SK-N-SH (cell line): Measurements from ENCODE around the gene NRG3. TPM values are rescaled to one million over a fixed set of nuclear protein-coding genes. Genes with fewer than 3 reads are reported as not detected.

Experiments used
- CTCF ChIA-PET: fragments of 300-600, 350-600 bp; formaldehyde crosslinking; extraction: SDS; loops from one replicate; lab custom pipeline; 2021; lab: Yijun Ruan, JAX
- POLR2A ChIA-PET: fragments of 350-600 bp; sonication (Branson Sonifier 250); formaldehyde crosslinking; extraction: SDS; loops from one replicate; lab custom pipeline; 2020; ENCODE audit warnings: antibody characterized with exemption, inconsistent platforms; lab: Yijun Ruan, JAX
- DNase-seq: peaks from one replicate; pipeline ENCODE4 v3.0.0; 2012
- H2AFZ ChIP-seq: fragments of 200-600 bp; sonication (generic); 2 replicates; pipeline ENCODE4 v1.8.1; 2016; ENCODE audit warnings: antibody characterized with exemption, mild to moderate bottlenecking, low read depth
- H3F3A ChIP-seq: fragments of 200-600 bp; sonication (generic); replicated peaks from 2 replicates; pipeline ENCODE3; 2016; ENCODE audit warnings: antibody characterized with exemption, mild to moderate bottlenecking; ENCODE audit not compliant: insufficient read depth
- H3K27ac ChIP-seq, 2 experiments: fragments of 200-500 bp in 1 of 2; fragments of 200-600 bp in 1 of 2; sonication (Bioruptor generic) in 1 of 2; sonication (generic), shearing (Covaris generic) in 1 of 2; 2 replicates each; pipeline versions ENCODE4 v1.5.1 to v1.6.1; 2014 to 2016; ENCODE audit warnings: low read depth in 2 of 2, inconsistent platforms in 1 of 2, low read length in 1 of 2, mild to moderate bottlenecking in 1 of 2, mixed read lengths in 1 of 2
- H3K27me3 ChIP-seq: fragments of 200-600 bp; sonication (generic), shearing (Covaris generic); 2 replicates; pipeline ENCODE4 v1.6.1; 2016; ENCODE audit warnings: mixed run types; ENCODE audit not compliant: insufficient read depth
- H3K36me3 ChIP-seq, 2 experiments: fragments of 200-500 bp in 1 of 2; fragments of 200-600 bp in 1 of 2; sonication (Bioruptor generic) in 1 of 2; sonication (generic) in 1 of 2; replicated peaks in 1 of 2; 2 replicates each; pipeline versions ENCODE3 to v1.5.1; 2014 to 2016; ENCODE audit warnings: low read length in 1 of 2, mild to moderate bottlenecking in 1 of 2; ENCODE audit not compliant: insufficient read depth in 2 of 2, control insufficient read depth in 1 of 2
- H3K4me1 ChIP-seq, 2 experiments: fragments of 200-500 bp in 1 of 2; fragments of 200-600 bp in 1 of 2; sonication (Bioruptor generic) in 1 of 2; sonication (generic), shearing (Covaris generic) in 1 of 2; 2 replicates each; pipeline versions ENCODE4 v1.5.1 to v1.6.1; 2014 to 2016; ENCODE audit warnings: low read depth in 1 of 2, low read length in 1 of 2, mixed run types in 1 of 2; ENCODE audit not compliant: insufficient read depth in 2 of 2, control insufficient read depth in 1 of 2
- H3K4me2 ChIP-seq: fragments of 200-600 bp; sonication (generic), shearing (Covaris generic); 2 replicates; pipeline ENCODE4 v1.6.1; 2017; ENCODE audit warnings: mixed run types
- H3K4me3 ChIP-seq, 2 experiments: fragments of 200-500 bp in 1 of 2; fragments of 200-600 bp in 1 of 2; sonication (Bioruptor generic) in 1 of 2; sonication (generic), shearing (Covaris generic) in 1 of 2; 2 replicates each; pipeline versions ENCODE4 v1.5.1 to v1.8.1; 2014 to 2016; ENCODE audit warnings: low read depth in 2 of 2, inconsistent platforms in 1 of 2, low read length in 1 of 2, mild to moderate bottlenecking in 1 of 2, mixed read lengths in 1 of 2, moderate library complexity in 1 of 2
- H3K79me2 ChIP-seq: fragments of 200-600 bp; sonication (generic); 2 replicates; pipeline ENCODE4 v1.8.1; 2017; ENCODE audit warnings: mild to moderate bottlenecking; ENCODE audit not compliant: insufficient read depth
- H3K9ac ChIP-seq: fragments of 200-600 bp; sonication (generic); 2 replicates; pipeline ENCODE4 v1.6.1; 2017; ENCODE audit warnings: mixed run types
- H3K9me2 ChIP-seq: fragments of 200-600 bp; sonication (generic); 2 replicates; pipeline ENCODE4 v1.6.1; 2017; ENCODE audit warnings: mixed run types
- H3K9me3 ChIP-seq: fragments of 200-600 bp; sonication (generic); 2 replicates; pipeline ENCODE4 v1.6.1; 2017; ENCODE audit warnings: mixed run types, mild to moderate bottlenecking, moderate library complexity
- H4K20me1 ChIP-seq: fragments of 200-600 bp; sonication (generic); 2 replicates; pipeline ENCODE4 v1.6.1; 2017; ENCODE audit warnings: mild to moderate bottlenecking, mixed run types; ENCODE audit not compliant: insufficient read depth
- EZH2phosphoT487 ChIP-seq: fragments of 200-600 bp; sonication (generic); IDR thresholded peaks from 2 replicates; pipeline ENCODE4 v1.6.1; 2017; ENCODE audit warnings: low read depth, mixed run types, mild to moderate bottlenecking, antibody characterized with exemption, moderate library complexity, borderline replicate concordance
- FOXJ3 ChIP-seq: sonication (generic); formaldehyde crosslinking; IDR thresholded peaks from 2 replicates; pipeline ENCODE4 v1.5.1; 2020; ENCODE audit warnings: mild to moderate bottlenecking, missing genetic modification reagents
- FOXM1 ChIP-seq: IDR thresholded peaks from 2 replicates; pipeline ENCODE4 v1.4.0; 2012; ENCODE audit warnings: low read depth, mild to moderate bottlenecking
- GABPA ChIP-seq: IDR thresholded peaks from 2 replicates; pipeline ENCODE4 v1.4.0; 2012; ENCODE audit warnings: low read depth, mild to moderate bottlenecking
- GATA2 ChIP-seq: sonication (generic); formaldehyde crosslinking; IDR thresholded peaks from 2 replicates; pipeline ENCODE4 v1.5.0; 2020; ENCODE audit warnings: mild to moderate bottlenecking, missing genetic modification reagents
- JUND ChIP-seq: IDR thresholded peaks from 2 replicates; pipeline ENCODE4 v1.4.0; 2012
- MAX ChIP-seq: IDR thresholded peaks from 2 replicates; pipeline ENCODE4 v1.4.0; 2012; ENCODE audit warnings: low read depth
- MEF2A ChIP-seq: IDR thresholded peaks from 2 replicates; pipeline ENCODE4 v1.4.0; 2012; ENCODE audit warnings: low read depth, borderline replicate concordance
- MXI1 ChIP-seq: IDR thresholded peaks from 2 replicates; pipeline ENCODE4 v1.6.1; 2012; ENCODE audit warnings: mild to moderate bottlenecking, low read depth, low read length, improper control_type of control experiment
- NFIC ChIP-seq: IDR thresholded peaks from 2 replicates; pipeline ENCODE4 v1.4.0; 2012; ENCODE audit warnings: borderline replicate concordance
- NRF1 ChIP-seq: IDR thresholded peaks from 2 replicates; pipeline ENCODE4 v1.6.1; 2012; ENCODE audit warnings: low read depth, mild to moderate bottlenecking, low read length
- PBX3 ChIP-seq: IDR thresholded peaks from 2 replicates; pipeline ENCODE4; 2012
- POLR2AphosphoS5 ChIP-seq: IDR thresholded peaks from 2 replicates; pipeline ENCODE4 v1.6.1; 2012; ENCODE audit warnings: low read depth, low read length
- RAD21 ChIP-seq: IDR thresholded peaks from 2 replicates; pipeline ENCODE4 v1.6.1; 2012; ENCODE audit warnings: mild to moderate bottlenecking, low read length
- SIN3A ChIP-seq: IDR thresholded peaks from 2 replicates; pipeline ENCODE4 v1.6.1; 2012; ENCODE audit warnings: low read depth, mild to moderate bottlenecking, low read length, moderate library complexity, borderline replicate concordance
- YY1 ChIP-seq: IDR thresholded peaks from 2 replicates; pipeline ENCODE4 v1.4.0; 2012; ENCODE audit warnings: low read depth, mild to moderate bottlenecking
- WGBS: methylation state at CpG from one replicate; pipeline ENCODE4 v1.1.6; 2017; ENCODE audit warnings: low lambda C conversion rate; 5-methylcytosine and 5-hydroxymethylcytosine counted together
- polyA plus RNA-seq, 3 experiments: library from polyadenylated mRNA; depleted of rRNA; stranded (reverse); fragments of >200 nt; gene quantifications; 2 replicates each; pipeline ENCODE4 v1.2.3, GENCODE V29; 2012
- TF ChIP-seq, protein P1 (sequence below): IDR thresholded peaks from 2 replicates; pipeline ENCODE4 v1.6.1; 2012; ENCODE audit warnings: mild to moderate bottlenecking, low read depth, low read length, moderate library complexity
- TF ChIP-seq, protein P2 (sequence below): IDR thresholded peaks from 2 replicates; pipeline ENCODE4 v1.4.0; 2012; ENCODE audit warnings: low read depth, borderline replicate concordance

NRG3 gene
- polyA plus RNA-seq, 1 of the 3 experiments (the other 2 are of a cell fraction), result 0.03 TPM

DNA sequence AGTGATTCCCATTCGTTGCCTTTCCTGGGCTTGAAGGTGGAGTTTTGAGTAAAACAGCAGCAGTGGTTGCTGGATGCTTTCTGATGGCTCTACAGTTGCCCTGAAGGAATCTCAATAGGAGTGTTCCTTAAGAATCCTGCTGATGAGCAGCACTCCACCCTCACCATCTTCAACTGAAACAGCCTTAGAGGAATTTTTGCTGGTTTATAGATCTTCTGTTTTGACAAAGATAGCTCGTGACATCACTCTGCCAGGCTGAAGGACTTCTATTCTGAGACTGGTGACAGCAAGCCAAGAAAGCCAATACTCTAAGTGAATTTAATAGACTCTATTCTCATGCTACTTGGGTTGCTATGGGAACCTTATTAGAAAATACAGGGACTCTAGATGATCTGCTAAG, 1014.7 kb downstream of the NRG3 start:
- WGBS, result 70% methylated on average over 2 of the region's 2 CpGs
- ChIA-PET POLR2A (no interaction called here), CTCF (no interaction called here)
- Histone ChIP-seq H4K20me1 (no peaks in the 10 kb centered on the region), H3K79me2 (no peaks in the 10 kb centered on the region), H3K9me3 (no peaks in the 10 kb centered on the region), H2AFZ (no peak overlapping the region), H3K9me2 (no peaks in the 10 kb centered on the region; the same call in 1 of the 2 replicates), H3K36me3 (no peaks in the 10 kb centered on the region), H3K4me2 (no peak overlapping the region), H3K27me3 (no peaks in the 10 kb centered on the region), H3K4me1 (peaks cover 4 to 5% of the 10 kb centered on the region in 2 experiments; a peak in 3 of 4 replicates), H3K4me3 (no peak overlapping the region), H3F3A (peaks cover 2% of the 10 kb centered on the region), H3K9ac (no peak overlapping the region), H3K27ac (no peak overlapping the region)
- no peak for TF ChIP-seq MEF2A
- no peak for TF ChIP-seq FOXJ3 (CRISPR knock-in tag)
- no peak for TF ChIP-seq NRF1
- TF ChIP-seq FOXM1, result no peak
- TF ChIP-seq MXI1, result no peak
- TF ChIP-seq NFIC, result no peak
- no peak for TF ChIP-seq YY1
- DNase-seq, result no peak

- CTCF ChIA-PET, result no interaction called here
- no peaks in the 10 kb centered on the region for H3K79me2 ChIP-seq
- H3K4me1 ChIP-seq, result peaks cover 4 to 5% of the 10 kb centered on the region in 2 experiments; a peak in 3 of 4 replicates
- no peak overlapping the region for H3K9ac ChIP-seq
- no peaks in the 10 kb centered on the region; the same call in 1 of the 2 replicates for H3K9me2 ChIP-seq
- no peaks in the 10 kb centered on the region for H3K36me3 ChIP-seq
- no peak overlapping the region for H2AFZ ChIP-seq
- no peaks in the 10 kb centered on the region for H3K27me3 ChIP-seq
- no peaks in the 10 kb centered on the region for H3K9me3 ChIP-seq
- WGBS, result 72% methylated on average over 5 of the region's 5 CpGs
- no peak overlapping the region for H3K4me3 ChIP-seq
- no peak overlapping the region for H3K4me2 ChIP-seq
- POLR2A ChIA-PET, result no interaction called here
- no peak overlapping the region for H3K27ac ChIP-seq
- TF ChIP-seq, protein P1, sequence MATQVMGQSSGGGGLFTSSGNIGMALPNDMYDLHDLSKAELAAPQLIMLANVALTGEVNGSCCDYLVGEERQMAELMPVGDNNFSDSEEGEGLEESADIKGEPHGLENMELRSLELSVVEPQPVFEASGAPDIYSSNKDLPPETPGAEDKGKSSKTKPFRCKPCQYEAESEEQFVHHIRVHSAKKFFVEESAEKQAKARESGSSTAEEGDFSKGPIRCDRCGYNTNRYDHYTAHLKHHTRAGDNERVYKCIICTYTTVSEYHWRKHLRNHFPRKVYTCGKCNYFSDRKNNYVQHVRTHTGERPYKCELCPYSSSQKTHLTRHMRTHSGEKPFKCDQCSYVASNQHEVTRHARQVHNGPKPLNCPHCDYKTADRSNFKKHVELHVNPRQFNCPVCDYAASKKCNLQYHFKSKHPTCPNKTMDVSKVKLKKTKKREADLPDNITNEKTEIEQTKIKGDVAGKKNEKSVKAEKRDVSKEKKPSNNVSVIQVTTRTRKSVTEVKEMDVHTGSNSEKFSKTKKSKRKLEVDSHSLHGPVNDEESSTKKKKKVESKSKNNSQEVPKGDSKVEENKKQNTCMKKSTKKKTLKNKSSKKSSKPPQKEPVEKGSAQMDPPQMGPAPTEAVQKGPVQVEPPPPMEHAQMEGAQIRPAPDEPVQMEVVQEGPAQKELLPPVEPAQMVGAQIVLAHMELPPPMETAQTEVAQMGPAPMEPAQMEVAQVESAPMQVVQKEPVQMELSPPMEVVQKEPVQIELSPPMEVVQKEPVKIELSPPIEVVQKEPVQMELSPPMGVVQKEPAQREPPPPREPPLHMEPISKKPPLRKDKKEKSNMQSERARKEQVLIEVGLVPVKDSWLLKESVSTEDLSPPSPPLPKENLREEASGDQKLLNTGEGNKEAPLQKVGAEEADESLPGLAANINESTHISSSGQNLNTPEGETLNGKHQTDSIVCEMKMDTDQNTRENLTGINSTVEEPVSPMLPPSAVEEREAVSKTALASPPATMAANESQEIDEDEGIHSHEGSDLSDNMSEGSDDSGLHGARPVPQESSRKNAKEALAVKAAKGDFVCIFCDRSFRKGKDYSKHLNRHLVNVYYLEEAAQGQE, result no peak
- TF ChIP-seq EZH2phosphoT487, result no peak
- no peak for TF ChIP-seq FOXM1
- no peak for TF ChIP-seq NFIC
- no peak for TF ChIP-seq JUND
- no peak for TF ChIP-seq POLR2AphosphoS5
- TF ChIP-seq GABPA, result no peak
- no peak for TF ChIP-seq PBX3
- TF ChIP-seq GATA2 (CRISPR knock-in tag), result no peak
- no peak for TF ChIP-seq YY1
- TF ChIP-seq RAD21, result no peak
- TF ChIP-seq MAX, result no peak
- TF ChIP-seq, protein P2, sequence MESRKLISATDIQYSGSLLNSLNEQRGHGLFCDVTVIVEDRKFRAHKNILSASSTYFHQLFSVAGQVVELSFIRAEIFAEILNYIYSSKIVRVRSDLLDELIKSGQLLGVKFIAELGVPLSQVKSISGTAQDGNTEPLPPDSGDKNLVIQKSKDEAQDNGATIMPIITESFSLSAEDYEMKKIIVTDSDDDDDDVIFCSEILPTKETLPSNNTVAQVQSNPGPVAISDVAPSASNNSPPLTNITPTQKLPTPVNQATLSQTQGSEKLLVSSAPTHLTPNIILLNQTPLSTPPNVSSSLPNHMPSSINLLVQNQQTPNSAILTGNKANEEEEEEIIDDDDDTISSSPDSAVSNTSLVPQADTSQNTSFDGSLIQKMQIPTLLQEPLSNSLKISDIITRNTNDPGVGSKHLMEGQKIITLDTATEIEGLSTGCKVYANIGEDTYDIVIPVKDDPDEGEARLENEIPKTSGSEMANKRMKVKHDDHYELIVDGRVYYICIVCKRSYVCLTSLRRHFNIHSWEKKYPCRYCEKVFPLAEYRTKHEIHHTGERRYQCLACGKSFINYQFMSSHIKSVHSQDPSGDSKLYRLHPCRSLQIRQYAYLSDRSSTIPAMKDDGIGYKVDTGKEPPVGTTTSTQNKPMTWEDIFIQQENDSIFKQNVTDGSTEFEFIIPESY, result no peak
- no peak for TF ChIP-seq MXI1
- no peak for TF ChIP-seq SIN3A
- TF ChIP-seq FOXJ3 (CRISPR knock-in tag), result no peak
- TF ChIP-seq, all 33 proteins: peak for 0
- no peak for DNase-seq
- no peaks in the 10 kb centered on the region for H4K20me1 ChIP-seq
- peaks cover 2% of the 10 kb centered on the region for H3F3A ChIP-seq
Observed at GRCh38 chr10:82890573-82890972, 1015.6 kb downstream of the NRG3 start.
